ENCODE data around the gene KLHL24.
"Not testable (repeated sequence)": the region's sequence is repeated elsewhere in the genome, so short reads cannot be mapped to it uniquely, and the experiment has no call there.

The KLHL24 gene

GRCh38 chr3:183635107-183635430, 354 bp upstream of the KLHL24 start:
- no peak for DNase-seq (ENCODE audit: low read depth)

GRCh38 chr3:183636221-183637105, 1.0 kb downstream of the KLHL24 start:
- DNase-seq (ENCODE audit: low read depth), result peak; percentile 91

GRCh38 chr3:183637106-183637486, 1.7 kb downstream of the KLHL24 start:
- DNase-seq (ENCODE audit: low read depth), result no peak

DNA sequence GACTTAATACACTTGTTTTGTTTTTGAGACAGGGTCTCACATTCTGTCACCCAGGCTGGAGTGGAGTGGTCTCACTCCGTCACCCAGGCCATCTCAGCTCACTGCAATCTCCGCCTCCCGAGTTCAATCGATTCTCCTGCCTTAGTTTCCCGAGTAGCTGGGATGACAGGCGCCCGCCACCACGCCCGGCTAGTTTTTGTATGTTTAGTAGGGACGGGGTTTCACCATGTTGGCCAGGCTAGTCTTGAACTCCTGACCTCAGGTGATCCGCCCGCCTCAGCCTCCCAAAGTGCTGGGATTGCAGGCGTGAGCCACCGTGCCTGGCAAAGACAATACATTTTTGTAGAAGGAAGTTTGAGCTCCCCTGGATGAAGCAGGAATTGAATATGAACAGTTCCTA, 2.2 kb downstream of the KLHL24 start:
- not testable (repeated sequence) for DNase-seq (ENCODE audit: low read depth)

DNA sequence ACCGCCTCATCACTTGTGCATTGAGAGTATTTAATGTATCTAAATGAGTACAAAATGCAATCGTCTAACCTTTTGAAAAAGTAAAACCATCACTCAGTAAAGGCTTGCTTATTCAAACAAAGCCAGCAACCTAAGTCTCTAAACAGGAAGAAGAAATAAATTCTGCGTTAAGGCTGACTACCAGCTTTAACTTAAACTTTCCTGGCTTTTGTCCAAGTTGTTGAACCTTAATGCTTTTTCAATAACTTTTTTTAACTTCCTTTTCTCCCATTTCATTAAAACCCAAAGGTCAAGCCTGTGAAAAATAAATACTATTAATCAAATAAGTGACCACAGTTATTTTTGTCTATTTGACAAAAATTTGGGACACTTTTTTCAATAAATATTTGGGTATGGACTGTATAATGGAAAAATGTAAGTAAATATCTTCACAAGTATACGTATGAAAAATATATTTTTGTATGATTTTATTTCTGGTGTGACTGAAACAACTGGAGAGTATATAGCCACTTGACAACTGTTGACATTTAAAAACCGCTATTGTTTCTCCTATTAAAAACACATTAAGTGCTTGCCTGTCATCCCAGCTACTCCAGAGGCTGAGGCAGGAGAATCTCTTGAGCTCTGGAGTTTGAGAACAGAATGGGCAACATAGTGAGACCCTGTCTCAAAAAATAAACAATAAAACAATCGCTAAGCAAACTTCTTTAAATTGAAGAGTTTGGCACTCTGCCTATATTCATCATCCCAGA, 2.9 kb downstream of the KLHL24 start:
- DNase-seq (ENCODE audit: low read depth), result no peak

DNA sequence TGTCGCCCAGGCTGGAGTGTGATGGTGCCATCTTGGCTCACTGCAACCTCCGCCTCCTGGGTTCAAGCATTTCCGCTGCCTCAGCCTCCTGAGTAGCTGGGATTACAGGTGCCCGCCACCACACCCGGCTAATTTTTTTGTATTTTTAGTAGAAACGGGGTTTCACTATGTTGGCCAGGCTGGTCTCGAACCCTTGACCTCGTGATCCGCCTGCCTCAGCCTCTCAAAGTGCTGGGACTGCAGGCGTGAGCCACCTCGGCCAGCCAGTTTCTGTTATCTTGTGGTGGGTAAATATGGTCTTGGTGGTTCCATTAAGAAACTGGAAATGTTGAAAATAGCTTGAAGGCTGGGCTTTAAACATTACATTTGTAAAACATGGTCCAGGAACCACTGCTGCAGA, 5.2 kb downstream of the KLHL24 start:
- DNase-seq (ENCODE audit: low read depth), result not testable (repeated sequence)

DNA sequence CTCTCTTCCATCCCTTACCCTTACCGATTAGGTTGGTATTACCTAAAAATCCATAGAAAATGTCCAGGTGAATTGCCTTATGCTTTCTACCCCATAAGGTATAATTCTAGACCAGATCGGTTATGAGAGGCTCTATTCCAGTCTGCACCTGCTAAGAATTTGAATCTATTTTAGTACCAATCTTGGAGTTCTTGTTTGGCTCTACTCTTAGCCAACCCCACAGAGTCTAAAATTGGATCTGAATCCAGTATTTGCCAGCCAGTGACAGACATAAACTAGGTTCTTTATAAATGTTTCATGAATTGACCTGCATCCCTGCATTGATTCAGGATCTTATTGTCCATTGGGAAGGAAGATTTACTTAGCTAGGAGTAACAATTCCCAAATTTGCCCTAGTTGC, 6.5 kb downstream of the KLHL24 start:
- no peak for DNase-seq (ENCODE audit: low read depth)

- no peak for DNase-seq (ENCODE audit: low read depth)
These were observed 8.8 kb downstream of the KLHL24 start for GRCh38 chr3:183644244-183644643.

DNA sequence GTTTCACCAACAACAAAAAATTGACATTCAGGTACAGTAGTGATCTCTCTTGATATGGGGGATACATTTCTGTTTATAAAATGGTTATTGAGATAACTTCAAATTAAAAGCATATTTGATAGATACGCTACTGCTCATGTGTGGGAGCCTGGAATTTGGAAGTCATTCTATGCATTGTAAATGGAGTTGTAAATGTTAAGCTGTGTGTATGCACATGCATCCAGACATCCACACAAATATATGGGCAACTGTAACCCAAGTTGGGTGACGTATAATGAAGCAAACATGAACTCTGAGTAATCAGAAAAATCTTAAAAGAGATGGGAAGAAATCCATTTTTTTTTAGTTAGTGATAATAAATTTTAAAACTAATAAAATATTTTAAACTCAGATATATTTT, 9.8 kb downstream of the KLHL24 start:
- DNase-seq (ENCODE audit: low read depth), result no peak

- DNase-seq (ENCODE audit: low read depth), result no peak
These were observed 15.1 kb downstream of the KLHL24 start for GRCh38 chr3:183650554-183650953.

DNA sequence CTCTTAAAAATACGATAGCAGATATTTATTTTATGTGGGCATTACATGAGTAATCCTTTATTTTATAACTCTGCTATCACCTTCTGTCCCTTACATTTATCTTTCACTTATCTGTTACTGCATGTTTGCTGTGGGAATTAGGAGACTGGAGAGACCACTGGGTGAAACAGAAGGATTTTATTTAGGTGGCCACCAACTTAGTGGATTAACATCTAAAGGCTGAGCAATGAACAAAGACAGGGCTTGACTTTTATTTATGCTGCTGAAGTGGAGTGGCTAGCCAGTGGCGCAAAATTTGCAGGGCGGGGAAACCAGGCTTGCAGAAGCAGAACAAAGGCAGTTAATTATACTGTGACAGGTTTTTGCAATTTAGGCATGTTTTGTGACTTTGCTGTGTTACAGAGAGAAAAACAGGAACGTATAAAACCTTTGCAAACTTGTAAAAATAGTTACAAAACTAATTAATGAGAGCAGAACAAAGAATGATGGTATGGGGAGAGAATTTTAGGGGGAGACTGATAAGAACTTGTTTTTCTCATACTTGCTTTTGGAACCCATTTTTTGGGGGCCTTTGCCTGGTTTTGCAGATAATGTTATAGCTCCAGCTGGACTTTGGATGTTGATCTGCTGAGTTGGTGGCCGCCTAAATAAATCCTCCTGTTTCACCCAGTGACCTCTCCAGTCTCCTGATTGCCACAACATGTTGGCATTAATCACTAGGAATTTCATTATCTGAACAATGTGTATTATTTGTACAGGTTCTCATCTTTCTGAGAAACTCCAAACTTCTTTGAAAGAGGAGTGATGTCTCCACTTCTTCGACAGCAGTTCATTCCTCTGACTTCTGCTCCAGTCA, 18.0 kb downstream of the KLHL24 start:
- DNase-seq (ENCODE audit: low read depth), result no peak

GRCh38 chr3:183654727-183655126, 19.3 kb downstream of the KLHL24 start:
- DNase-seq (ENCODE audit: low read depth), result no peak

- DNase-seq (ENCODE audit: low read depth), result peak; percentile 4
These were observed 26.7 kb downstream of the KLHL24 start for GRCh38 chr3:183662099-183662498.

DNA sequence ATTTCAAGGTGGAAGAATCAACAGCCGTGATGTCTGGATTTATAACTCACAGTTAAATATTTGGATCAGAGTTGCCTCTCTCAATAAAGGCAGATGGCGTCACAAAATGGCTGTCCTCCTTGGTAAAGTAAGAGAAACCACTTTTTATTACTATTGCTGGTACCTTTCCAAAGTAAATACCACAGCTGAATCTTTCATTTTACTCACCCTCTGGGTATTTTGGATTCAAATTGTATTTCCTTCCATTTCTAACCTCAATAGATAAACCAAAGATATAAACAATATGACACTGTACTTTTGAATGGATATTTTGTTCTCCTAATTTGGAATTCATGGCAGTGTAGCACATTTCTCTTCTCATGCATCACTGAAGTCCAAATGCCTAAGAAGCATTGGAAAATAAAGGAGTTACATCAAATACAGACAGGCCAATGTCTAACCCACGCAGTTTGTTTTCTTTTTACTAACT, 29.5 kb downstream of the KLHL24 start:
- DNase-seq (ENCODE audit: low read depth), result peak; percentile 91

GRCh38 chr3:183680061-183680460, 44.6 kb downstream of the KLHL24 start:
- DNase-seq (ENCODE audit: low read depth), result no peak

- no peak for DNase-seq (ENCODE audit: low read depth)
These were observed 52.3 kb downstream of the KLHL24 start for GRCh38 chr3:183687705-183688104.

DNA sequence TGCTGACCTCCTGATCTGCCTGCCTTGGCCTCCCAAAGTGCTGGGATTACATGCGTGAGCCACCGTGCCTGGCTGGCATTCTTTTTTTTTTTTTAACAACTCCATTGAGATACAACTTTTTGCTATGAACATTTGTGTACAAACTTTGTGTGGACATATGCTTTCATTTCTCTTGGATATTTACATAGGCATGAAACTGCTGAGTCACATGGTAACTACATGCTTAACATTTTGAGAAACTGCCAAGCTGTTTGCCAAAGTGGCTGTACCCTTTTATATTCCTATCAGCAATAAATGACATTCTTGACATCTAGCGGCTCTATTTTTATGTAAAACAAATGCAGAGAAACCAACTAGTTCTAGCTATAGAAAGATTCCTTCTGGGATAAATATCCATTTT, 53.5 kb downstream of the KLHL24 start:
- DNase-seq (ENCODE audit: low read depth), result no peak

DNA sequence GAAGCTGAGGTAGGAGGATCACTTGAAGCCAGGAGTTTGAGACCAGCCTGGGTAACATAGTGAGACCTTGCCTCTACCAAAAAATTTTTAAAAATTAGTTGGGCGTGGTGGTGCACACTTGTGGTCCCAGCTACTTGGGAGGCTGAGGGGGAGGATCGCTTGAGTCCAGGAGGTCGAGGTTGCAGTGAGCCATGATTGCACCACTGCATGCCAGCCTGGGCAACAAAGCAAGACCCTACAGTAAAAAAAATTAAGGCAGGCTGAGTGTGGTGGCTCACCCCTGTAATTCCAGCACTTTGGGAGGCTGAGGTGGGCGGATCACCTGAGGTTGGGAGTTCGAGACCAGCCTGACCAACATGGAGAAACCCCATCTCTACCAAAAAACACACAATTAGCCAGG, 54.2 kb downstream of the KLHL24 start:
- DNase-seq (ENCODE audit: low read depth), result not testable (repeated sequence)

DNA sequence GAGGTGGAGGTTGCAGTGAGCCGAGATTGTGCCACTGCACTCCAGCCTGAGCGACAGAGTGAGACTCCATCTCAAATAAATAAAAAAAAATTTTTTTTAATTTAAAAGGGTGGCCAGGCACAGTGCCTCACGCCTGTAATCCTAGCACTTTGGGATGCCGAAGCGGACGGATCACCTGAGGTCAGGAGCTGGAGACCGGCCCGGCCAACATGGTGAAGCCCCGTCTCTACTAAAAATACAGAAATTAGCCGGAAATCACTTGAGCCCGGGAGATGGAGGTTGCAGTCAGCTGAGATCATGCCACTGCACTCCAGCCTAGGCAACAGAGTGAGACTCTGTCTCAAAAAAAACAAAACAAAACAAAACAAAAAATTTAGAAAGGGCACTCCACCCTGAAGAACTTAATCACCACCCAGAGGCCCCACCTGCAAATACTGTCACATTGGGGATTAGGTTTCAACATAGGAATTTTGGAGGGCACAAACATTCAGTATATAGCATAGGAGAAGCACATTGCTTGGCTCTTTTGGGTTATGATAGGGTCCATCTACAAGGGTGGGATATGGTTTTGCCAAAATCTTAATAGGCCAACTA, 55.1 kb downstream of the KLHL24 start:
- no peak for DNase-seq (ENCODE audit: low read depth)

DNA sequence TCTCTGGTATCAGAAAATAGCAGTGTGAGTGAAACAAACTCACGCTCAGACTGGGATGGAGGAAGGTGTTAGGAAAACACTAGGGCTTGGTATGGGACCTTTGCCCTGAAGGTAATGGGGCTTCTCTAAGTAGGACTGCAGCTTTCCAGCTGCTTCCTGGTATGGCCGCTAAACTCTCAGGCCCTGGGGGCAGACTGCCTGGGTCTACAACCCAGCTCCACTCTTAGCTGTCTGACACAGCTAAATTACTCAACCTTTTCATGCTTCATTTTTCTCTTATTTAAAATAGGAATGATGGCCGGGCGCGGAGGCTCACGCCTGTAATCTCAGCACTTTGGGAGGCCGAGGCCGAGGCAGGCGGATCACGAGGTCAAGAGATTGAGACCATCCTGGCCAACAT, 57.0 kb downstream of the KLHL24 start:
- no peak for DNase-seq (ENCODE audit: low read depth)

- no peak for DNase-seq (ENCODE audit: low read depth)
These were observed 60.3 kb downstream of the KLHL24 start for GRCh38 chr3:183695569-183696364.

Data from stromal cell of bone marrow (primary cell).